Esophagus squamous epithelium (tissue), 4 donors: Measurements from ENCODE around the gene TBXAS1.

Experiments
- POLR2A ChIP-seq, 4 donors: fragments of 450-650 bp; IDR thresholded peaks; one replicate each; pipeline ENCODE4 v1.6.1; 2017; ENCODE audit warnings: antibody characterized with exemption in 4 of 4, mild to moderate bottlenecking in 4 of 4, moderate library complexity in 3 of 4
- TF ChIP-seq, protein P1 (sequence below), 6 experiments: fragments of 450-650 bp in 4 of 6; fragments of 200-600 bp in 2 of 6; sonication (generic) in 2 of 6; IDR thresholded peaks; one replicate each; pipeline ENCODE4 v1.5.1; 2016 to 2019; ENCODE audit warnings: antibody characterized with exemption in 6 of 6, mild to moderate bottlenecking in 4 of 6, moderate library complexity in 4 of 6

DNA sequence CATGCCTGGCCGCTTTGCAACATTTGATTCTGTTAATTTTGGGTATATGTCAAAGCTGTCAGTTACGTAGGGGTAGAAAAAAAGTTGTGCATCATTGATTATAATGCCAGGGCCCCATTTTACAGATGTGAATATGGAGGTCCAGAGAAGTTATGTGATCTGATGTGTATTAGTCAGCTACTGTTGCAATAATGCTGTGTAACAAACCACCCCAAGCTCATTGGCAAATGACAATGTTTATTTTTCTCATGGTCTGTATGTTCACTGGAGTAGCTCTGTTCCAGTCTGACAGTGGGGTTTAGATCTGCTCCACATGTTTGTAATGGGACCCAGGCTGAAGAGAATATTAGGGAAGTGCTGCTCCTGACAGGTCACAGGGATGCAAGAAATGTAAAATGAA, 19.2 kb downstream of the TBXAS1 start:
- TF ChIP-seq, protein P1, sequence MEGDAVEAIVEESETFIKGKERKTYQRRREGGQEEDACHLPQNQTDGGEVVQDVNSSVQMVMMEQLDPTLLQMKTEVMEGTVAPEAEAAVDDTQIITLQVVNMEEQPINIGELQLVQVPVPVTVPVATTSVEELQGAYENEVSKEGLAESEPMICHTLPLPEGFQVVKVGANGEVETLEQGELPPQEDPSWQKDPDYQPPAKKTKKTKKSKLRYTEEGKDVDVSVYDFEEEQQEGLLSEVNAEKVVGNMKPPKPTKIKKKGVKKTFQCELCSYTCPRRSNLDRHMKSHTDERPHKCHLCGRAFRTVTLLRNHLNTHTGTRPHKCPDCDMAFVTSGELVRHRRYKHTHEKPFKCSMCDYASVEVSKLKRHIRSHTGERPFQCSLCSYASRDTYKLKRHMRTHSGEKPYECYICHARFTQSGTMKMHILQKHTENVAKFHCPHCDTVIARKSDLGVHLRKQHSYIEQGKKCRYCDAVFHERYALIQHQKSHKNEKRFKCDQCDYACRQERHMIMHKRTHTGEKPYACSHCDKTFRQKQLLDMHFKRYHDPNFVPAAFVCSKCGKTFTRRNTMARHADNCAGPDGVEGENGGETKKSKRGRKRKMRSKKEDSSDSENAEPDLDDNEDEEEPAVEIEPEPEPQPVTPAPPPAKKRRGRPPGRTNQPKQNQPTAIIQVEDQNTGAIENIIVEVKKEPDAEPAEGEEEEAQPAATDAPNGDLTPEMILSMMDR (IDR thresholded peaks at IDR 0.05), result no peak
- TF ChIP-seq POLR2A (IDR thresholded peaks at IDR 0.05), result no peak
